GM11168 (cell line): Measurements from ENCODE around the gene TRIM6.

Source experiments
- in situ Hi-C: fragments of 300-500 bp; cut with MboI; formaldehyde crosslinking; loops from one replicate; pipeline ENCODE4 v1.12.0; 2022; ENCODE audit warnings: low sequenced_read_pairs; ENCODE audit not compliant: unreplicated experiment

TRIM6 gene

GRCh38 chr11:5658318-5658717 lies 61.9 kb downstream of the TRIM6 start:
- in situ Hi-C loops, result no loop called here
